SK-N-SH (cell line): ENCODE data around the gene PTAFR. TPM values are rescaled to one million over a fixed set of nuclear protein-coding genes. Genes with fewer than 3 reads are reported as not detected.

ENCODE experiments used
- CTCF ChIA-PET: fragments of 300-600, 350-600 bp; formaldehyde crosslinking; extraction: SDS; loops from one replicate; lab custom pipeline; 2021; lab: Yijun Ruan, JAX
- POLR2A ChIA-PET: fragments of 350-600 bp; sonication (Branson Sonifier 250); formaldehyde crosslinking; extraction: SDS; loops from one replicate; lab custom pipeline; 2020; ENCODE audit warnings: antibody characterized with exemption, inconsistent platforms; lab: Yijun Ruan, JAX
- DNase-seq: peaks from one replicate; pipeline ENCODE4 v3.0.0; 2012
- H2AFZ ChIP-seq: fragments of 200-600 bp; sonication (generic); 2 replicates; pipeline ENCODE4 v1.8.1; 2016; ENCODE audit warnings: antibody characterized with exemption, mild to moderate bottlenecking, low read depth
- H3F3A ChIP-seq: fragments of 200-600 bp; sonication (generic); replicated peaks from 2 replicates; pipeline ENCODE3; 2016; ENCODE audit warnings: antibody characterized with exemption, mild to moderate bottlenecking; ENCODE audit not compliant: insufficient read depth
- H3K27ac ChIP-seq, 2 experiments: fragments of 200-500 bp in 1 of 2; fragments of 200-600 bp in 1 of 2; sonication (Bioruptor generic) in 1 of 2; sonication (generic), shearing (Covaris generic) in 1 of 2; 2 replicates each; pipeline versions ENCODE4 v1.5.1 to v1.6.1; 2014 to 2016; ENCODE audit warnings: low read depth in 2 of 2, inconsistent platforms in 1 of 2, low read length in 1 of 2, mild to moderate bottlenecking in 1 of 2, mixed read lengths in 1 of 2
- H3K27me3 ChIP-seq: fragments of 200-600 bp; sonication (generic), shearing (Covaris generic); 2 replicates; pipeline ENCODE4 v1.6.1; 2016; ENCODE audit warnings: mixed run types; ENCODE audit not compliant: insufficient read depth
- H3K36me3 ChIP-seq, 2 experiments: fragments of 200-500 bp in 1 of 2; fragments of 200-600 bp in 1 of 2; sonication (Bioruptor generic) in 1 of 2; sonication (generic) in 1 of 2; replicated peaks in 1 of 2; 2 replicates each; pipeline versions ENCODE3 to v1.5.1; 2014 to 2016; ENCODE audit warnings: low read length in 1 of 2, mild to moderate bottlenecking in 1 of 2; ENCODE audit not compliant: insufficient read depth in 2 of 2, control insufficient read depth in 1 of 2
- H3K4me1 ChIP-seq, 2 experiments: fragments of 200-500 bp in 1 of 2; fragments of 200-600 bp in 1 of 2; sonication (Bioruptor generic) in 1 of 2; sonication (generic), shearing (Covaris generic) in 1 of 2; 2 replicates each; pipeline versions ENCODE4 v1.5.1 to v1.6.1; 2014 to 2016; ENCODE audit warnings: low read depth in 1 of 2, low read length in 1 of 2, mixed run types in 1 of 2; ENCODE audit not compliant: insufficient read depth in 2 of 2, control insufficient read depth in 1 of 2
- H3K4me2 ChIP-seq: fragments of 200-600 bp; sonication (generic), shearing (Covaris generic); 2 replicates; pipeline ENCODE4 v1.6.1; 2017; ENCODE audit warnings: mixed run types
- H3K4me3 ChIP-seq, 2 experiments: fragments of 200-500 bp in 1 of 2; fragments of 200-600 bp in 1 of 2; sonication (Bioruptor generic) in 1 of 2; sonication (generic), shearing (Covaris generic) in 1 of 2; 2 replicates each; pipeline versions ENCODE4 v1.5.1 to v1.8.1; 2014 to 2016; ENCODE audit warnings: low read depth in 2 of 2, inconsistent platforms in 1 of 2, low read length in 1 of 2, mild to moderate bottlenecking in 1 of 2, mixed read lengths in 1 of 2, moderate library complexity in 1 of 2
- H3K79me2 ChIP-seq: fragments of 200-600 bp; sonication (generic); 2 replicates; pipeline ENCODE4 v1.8.1; 2017; ENCODE audit warnings: mild to moderate bottlenecking; ENCODE audit not compliant: insufficient read depth
- H3K9ac ChIP-seq: fragments of 200-600 bp; sonication (generic); 2 replicates; pipeline ENCODE4 v1.6.1; 2017; ENCODE audit warnings: mixed run types
- H3K9me2 ChIP-seq: fragments of 200-600 bp; sonication (generic); 2 replicates; pipeline ENCODE4 v1.6.1; 2017; ENCODE audit warnings: mixed run types
- H3K9me3 ChIP-seq: fragments of 200-600 bp; sonication (generic); 2 replicates; pipeline ENCODE4 v1.6.1; 2017; ENCODE audit warnings: mixed run types, mild to moderate bottlenecking, moderate library complexity
- H4K20me1 ChIP-seq: fragments of 200-600 bp; sonication (generic); 2 replicates; pipeline ENCODE4 v1.6.1; 2017; ENCODE audit warnings: mild to moderate bottlenecking, mixed run types; ENCODE audit not compliant: insufficient read depth
- CHD2 ChIP-seq: fragments of 150-350 bp; IDR thresholded peaks from 2 replicates; pipeline ENCODE4 v1.6.1; 2018; ENCODE audit warnings: low read length; ENCODE audit not compliant: partially characterized antibody
- ELF1 ChIP-seq: IDR thresholded peaks from 2 replicates; pipeline ENCODE4 v1.4.0; 2012
- EZH2phosphoT487 ChIP-seq: fragments of 200-600 bp; sonication (generic); IDR thresholded peaks from 2 replicates; pipeline ENCODE4 v1.6.1; 2017; ENCODE audit warnings: low read depth, mixed run types, mild to moderate bottlenecking, antibody characterized with exemption, moderate library complexity, borderline replicate concordance
- GATA2 ChIP-seq: sonication (generic); formaldehyde crosslinking; IDR thresholded peaks from 2 replicates; pipeline ENCODE4 v1.5.0; 2020; ENCODE audit warnings: mild to moderate bottlenecking, missing genetic modification reagents
- IRF3 ChIP-seq: fragments of 150-350 bp; IDR thresholded peaks from 2 replicates; pipeline ENCODE4 v1.6.1; 2016; ENCODE audit warnings: mild to moderate bottlenecking, low read depth, low read length
- JUND ChIP-seq: IDR thresholded peaks from 2 replicates; pipeline ENCODE4 v1.4.0; 2012
- MAX ChIP-seq: IDR thresholded peaks from 2 replicates; pipeline ENCODE4 v1.4.0; 2012; ENCODE audit warnings: low read depth
- NFIC ChIP-seq: IDR thresholded peaks from 2 replicates; pipeline ENCODE4 v1.4.0; 2012; ENCODE audit warnings: borderline replicate concordance
- PBX3 ChIP-seq: IDR thresholded peaks from 2 replicates; pipeline ENCODE4; 2012
- RFX5 ChIP-seq: IDR thresholded peaks from 2 replicates; pipeline ENCODE4 v1.6.1; 2012; ENCODE audit warnings: mild to moderate bottlenecking, improper control_type of control experiment, low read length
- RXRA ChIP-seq: IDR thresholded peaks from 2 replicates; pipeline ENCODE4 v1.4.0; 2012; ENCODE audit warnings: low read depth, mild to moderate bottlenecking, borderline replicate concordance
- SIN3A ChIP-seq: IDR thresholded peaks from 2 replicates; pipeline ENCODE4 v1.6.1; 2012; ENCODE audit warnings: low read depth, mild to moderate bottlenecking, low read length, moderate library complexity, borderline replicate concordance
- TAF1 ChIP-seq: IDR thresholded peaks from 2 replicates; pipeline ENCODE4 v1.6.1; 2012; ENCODE audit warnings: low read depth, mild to moderate bottlenecking, low read length, moderate library complexity, borderline replicate concordance
- TCF12 ChIP-seq: IDR thresholded peaks from 2 replicates; pipeline ENCODE4 v1.4.0; 2012
- TEAD4 ChIP-seq: IDR thresholded peaks from 2 replicates; pipeline ENCODE4 v1.4.0; 2012; ENCODE audit warnings: mild to moderate bottlenecking, borderline replicate concordance; ENCODE audit not compliant: insufficient read depth
- USF1 ChIP-seq: IDR thresholded peaks from 2 replicates; pipeline ENCODE4 v1.4.0; 2012; ENCODE audit warnings: low read depth, borderline replicate concordance
- USF2 ChIP-seq: fragments of 150-350 bp; IDR thresholded peaks from 2 replicates; pipeline ENCODE4 v1.6.1; 2017; ENCODE audit warnings: antibody characterized with exemption, low read length, low read depth, borderline replicate concordance
- YY1 ChIP-seq: IDR thresholded peaks from 2 replicates; pipeline ENCODE4 v1.4.0; 2012; ENCODE audit warnings: low read depth, mild to moderate bottlenecking
- ZBTB33 ChIP-seq: IDR thresholded peaks from 2 replicates; pipeline ENCODE4 v1.4.0; 2012; ENCODE audit warnings: low read depth, borderline replicate concordance
- WGBS: methylation state at CpG from one replicate; pipeline ENCODE4 v1.1.6; 2017; ENCODE audit warnings: low lambda C conversion rate; 5-methylcytosine and 5-hydroxymethylcytosine counted together
- polyA plus RNA-seq, 3 experiments: library from polyadenylated mRNA; depleted of rRNA; stranded (reverse); fragments of >200 nt; gene quantifications; 2 replicates each; pipeline ENCODE4 v1.2.3, GENCODE V29; 2012

PTAFR gene
- polyA plus RNA-seq, 1 of the 3 experiments (the other 2 are of a cell fraction) = 0.05 TPM

GRCh38 chr1:28200234-28200873 is 23.9 kb upstream of the PTAFR start (continued):
- TF ChIP-seq IRF3 (no peak), RXRA (no peak), RFX5 (no peak), SIN3A (no peak), ZBTB33 (no peak)
- TF ChIP-seq, all 33 proteins: peak for 0

- no peaks in the 10 kb centered on the region for H3K27me3 ChIP-seq
- CTCF ChIA-PET = interaction anchor here (1.0 to 1.1 kb wide), 2 partner anchors 13 to 342 kb away, joined by 3 read pairs; no protein-coding TSS in a partner anchor
- H3F3A ChIP-seq = no peaks in the 10 kb centered on the region
- POLR2A ChIA-PET = no interaction called here
- H3K9me3 ChIP-seq = no peaks in the 10 kb centered on the region
- H3K4me2 ChIP-seq = no peak overlapping the region
- no peaks in the 10 kb centered on the region for H4K20me1 ChIP-seq
- no peak overlapping the region for H3K9ac ChIP-seq
- peaks cover 39% of the 10 kb centered on the region in 2 experiments for H3K36me3 ChIP-seq
- no peaks in the 10 kb centered on the region for H3K9me2 ChIP-seq
- 97% methylated on average over 8 of the region's 8 CpGs for WGBS
- H3K4me3 ChIP-seq = no peak overlapping the region
- H3K79me2 ChIP-seq = no peaks in the 10 kb centered on the region
- no peak overlapping the region for H3K27ac ChIP-seq
- no peaks in the 10 kb centered on the region for H3K4me1 ChIP-seq
- DNase-seq = no peak
- H2AFZ ChIP-seq = no peak overlapping the region
- TF ChIP-seq USF1 (no peak), RXRA (no peak), YY1 (no peak), TEAD4 (no peak), TAF1 (no peak), CHD2 (no peak), PBX3 (no peak), ELF1 (no peak), USF2 (no peak), TCF12 (no peak), EZH2phosphoT487 (no peak), NFIC (no peak), IRF3 (no peak), GATA2 (no peak), SIN3A (no peak), MAX (no peak), JUND (no peak)
These were observed 23.1 kb upstream of the PTAFR start for GRCh38 chr1:28199328-28200233.
